ENCODE results near the gene IFNK.

GRCh38 chr9:27558307-27558706 lies 34.2 kb downstream of the IFNK start:
- TF ChIP-seq CTCF (IDR thresholded peaks at IDR 0.05) (no peak), POLR2A (IDR thresholded peaks at IDR 0.05) (no peak)

Measured in heart left ventricle (tissue), 13 donors.